Mesodermal cell (in vitro differentiated cells): ENCODE results near the gene RYR2.

Experiments
- H3K27ac ChIP-seq: 2 replicates; pipeline ENCODE4 v1.7.0; 2013; ENCODE audit warnings: mild to moderate bottlenecking, low read depth, low read length, moderate library complexity; ENCODE audit not compliant: severe bottlenecking
- H3K36me3 ChIP-seq: 2 replicates; pipeline ENCODE4 v1.7.1; 2013; ENCODE audit warnings: mild to moderate bottlenecking, low read length, moderate library complexity; ENCODE audit not compliant: control insufficient read depth, insufficient read depth
- H3K4me1 ChIP-seq: one replicate; pipeline ENCODE4 v1.7.1; 2013; ENCODE audit warnings: mild to moderate bottlenecking, low read length; ENCODE audit not compliant: insufficient read depth, control insufficient read depth, poor library complexity, severe bottlenecking
- H3K4me3 ChIP-seq: 2 replicates; pipeline ENCODE4 v1.7.0; 2013; ENCODE audit warnings: low read length, control low read depth, mild to moderate bottlenecking; ENCODE audit not compliant: insufficient read depth, poor library complexity, severe bottlenecking; ENCODE audit errors: extremely low read depth
- H3K9me3 ChIP-seq: 2 replicates; pipeline ENCODE4 v1.7.1; 2013; ENCODE audit warnings: mild to moderate bottlenecking, low read length, moderate library complexity; ENCODE audit not compliant: control insufficient read depth
- WGBS, 2 experiments: methylation state at CpG; one replicate each; pipeline ENCODE4 v1.1.5; 2013; ENCODE audit warnings: missing lambda C conversion rate in 2 of 2; ENCODE audit not compliant: insufficient coverage in 2 of 2; 5-methylcytosine and 5-hydroxymethylcytosine counted together

Gene RYR2

GRCh38 chr1:237197470-237198425 lies 155.8 kb downstream of the RYR2 start:
- no peaks in the 10 kb centered on the region for H3K9me3 ChIP-seq
- WGBS, 2 experiments: 70 to 92% methylated on average over 7 of the region's 7 CpGs
- H3K36me3 ChIP-seq: no peaks in the 10 kb centered on the region
- no peaks in the 10 kb centered on the region for H3K4me1 ChIP-seq
- H3K4me3 ChIP-seq: no peak overlapping the region
- peak overlapping the region; percentile 46 for H3K27ac ChIP-seq

- 85 to 91% methylated on average over 6 of the region's 6 CpGs for WGBS, 2 experiments
- H3K4me3 ChIP-seq: no peak overlapping the region
- H3K27ac ChIP-seq: no peak overlapping the region
- H3K4me1 ChIP-seq: no peaks in the 10 kb centered on the region
- H3K9me3 ChIP-seq: no peaks in the 10 kb centered on the region
- no peaks in the 10 kb centered on the region for H3K36me3 ChIP-seq
Observed at GRCh38 chr1:237199026-237199425, 157.0 kb downstream of the RYR2 start.

- Histone ChIP-seq H3K9me3 (no peaks in the 10 kb centered on the region), H3K36me3 (no peaks in the 10 kb centered on the region), H3K27ac (no peak overlapping the region), H3K4me3 (no peak overlapping the region), H3K4me1 (no peaks in the 10 kb centered on the region)
- 82 to 87% methylated on average over 4 of the region's 4 CpGs for WGBS, 2 experiments
Observed at GRCh38 chr1:237201155-237201554, 159.2 kb downstream of the RYR2 start.

- H3K4me3 ChIP-seq: no peak overlapping the region
- no peaks in the 10 kb centered on the region for H3K4me1 ChIP-seq
- no peaks in the 10 kb centered on the region for H3K36me3 ChIP-seq
- no peak overlapping the region for H3K27ac ChIP-seq
- H3K9me3 ChIP-seq: no peaks in the 10 kb centered on the region
- WGBS, 2 experiments: 77 to 90% methylated on average over 3 of the region's 4 CpGs
Observed at GRCh38 chr1:237204841-237205240, 162.9 kb downstream of the RYR2 start.

- 92 to 93% methylated on average over 13 to 14 of the region's 14 CpGs for WGBS, 2 experiments
- Histone ChIP-seq H3K27ac (no peak overlapping the region), H3K4me1 (no peaks in the 10 kb centered on the region), H3K36me3 (no peaks in the 10 kb centered on the region), H3K9me3 (no peaks in the 10 kb centered on the region), H3K4me3 (no peak overlapping the region)
Observed at GRCh38 chr1:237205400-237206064, 163.5 kb downstream of the RYR2 start.

GRCh38 chr1:237206065-237206414 lies 164.1 kb downstream of the RYR2 start:
- 89 to 100% methylated on average over 3 of the region's 6 CpGs for WGBS, 2 experiments

GRCh38 chr1:237211031-237211430 lies 169.0 kb downstream of the RYR2 start:
- H3K9me3 ChIP-seq: no peaks in the 10 kb centered on the region
- no peak overlapping the region for H3K27ac ChIP-seq
- H3K4me3 ChIP-seq: no peak overlapping the region
- no peaks in the 10 kb centered on the region for H3K4me1 ChIP-seq
- no peaks in the 10 kb centered on the region for H3K36me3 ChIP-seq
- WGBS, 2 experiments: 87 to 91% methylated on average over 3 to 5 of the region's 5 CpGs

More at GRCh38 chr1:237206065-237206414, 164.1 kb downstream of the RYR2 start:
- H3K36me3 ChIP-seq: no peaks in the 10 kb centered on the region
- no peak overlapping the region for H3K27ac ChIP-seq
- no peaks in the 10 kb centered on the region for H3K9me3 ChIP-seq
- no peaks in the 10 kb centered on the region for H3K4me1 ChIP-seq
- no peak overlapping the region for H3K4me3 ChIP-seq

GRCh38 chr1:237211540-237211939 lies 169.6 kb downstream of the RYR2 start:
- H3K36me3 ChIP-seq: no peaks in the 10 kb centered on the region
- no peak overlapping the region for H3K27ac ChIP-seq
- H3K9me3 ChIP-seq: no peaks in the 10 kb centered on the region
- no peak overlapping the region for H3K4me3 ChIP-seq
- no CpG with 5 or more reads among the region's 2 CpGs for WGBS, 2 experiments
- no peaks in the 10 kb centered on the region for H3K4me1 ChIP-seq

GRCh38 chr1:237219751-237220642 lies 178.0 kb downstream of the RYR2 start:
- H3K9me3 ChIP-seq: no peaks in the 10 kb centered on the region
- no peak overlapping the region for H3K4me3 ChIP-seq
- 79 to 84% methylated on average over 8 to 9 of the region's 11 CpGs for WGBS, 2 experiments
- no peaks in the 10 kb centered on the region for H3K36me3 ChIP-seq
- H3K4me1 ChIP-seq: no peaks in the 10 kb centered on the region
- H3K27ac ChIP-seq: no peak overlapping the region

- no peaks in the 10 kb centered on the region for H3K4me1 ChIP-seq
- no peak overlapping the region for H3K4me3 ChIP-seq
- H3K27ac ChIP-seq: no peak overlapping the region
- no peaks in the 10 kb centered on the region for H3K36me3 ChIP-seq
- no peaks in the 10 kb centered on the region for H3K9me3 ChIP-seq
- WGBS, 2 experiments: no CpG with 5 or more reads among the region's 2 CpGs
Observed at GRCh38 chr1:237223419-237223818, 181.4 kb downstream of the RYR2 start.
